ENCODE data around the gene IL12RB1.
"Not testable (repeated sequence)": the region's sequence is repeated elsewhere in the genome, so short reads cannot be mapped to it uniquely, and the experiment has no call there.

Gene IL12RB1

DNA sequence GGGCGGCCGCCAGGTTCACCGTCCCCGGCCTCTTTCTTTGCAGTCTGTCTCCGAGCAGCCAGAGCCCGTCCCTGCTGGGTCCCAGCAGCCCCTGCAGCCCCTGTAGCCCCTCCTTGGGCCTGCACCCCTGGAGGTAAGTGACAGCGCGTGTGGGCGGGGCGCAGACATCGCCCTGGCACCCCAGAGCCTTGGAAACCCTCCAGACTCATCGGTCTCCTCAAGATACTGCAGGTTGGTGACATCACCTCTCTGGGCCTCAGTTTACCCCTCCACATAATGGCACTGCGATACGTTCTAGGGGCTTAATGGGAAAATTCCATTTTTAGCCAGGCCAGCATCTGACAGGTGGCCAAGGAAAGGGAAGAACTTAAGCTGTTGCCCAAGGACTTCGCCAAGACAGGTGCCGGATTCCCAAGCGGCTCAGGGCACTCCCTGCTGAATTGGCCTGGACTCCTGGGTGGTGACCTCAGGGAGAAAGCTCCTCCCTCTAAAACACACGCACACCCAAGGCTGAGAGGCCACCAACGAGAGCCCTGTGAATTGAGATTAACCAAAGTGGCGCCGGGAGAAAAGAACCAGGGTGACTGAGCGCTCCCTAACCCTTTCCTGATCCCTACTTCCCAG lies 24.0 kb upstream of the IL12RB1 start:
- no peak for DNase-seq

DNA sequence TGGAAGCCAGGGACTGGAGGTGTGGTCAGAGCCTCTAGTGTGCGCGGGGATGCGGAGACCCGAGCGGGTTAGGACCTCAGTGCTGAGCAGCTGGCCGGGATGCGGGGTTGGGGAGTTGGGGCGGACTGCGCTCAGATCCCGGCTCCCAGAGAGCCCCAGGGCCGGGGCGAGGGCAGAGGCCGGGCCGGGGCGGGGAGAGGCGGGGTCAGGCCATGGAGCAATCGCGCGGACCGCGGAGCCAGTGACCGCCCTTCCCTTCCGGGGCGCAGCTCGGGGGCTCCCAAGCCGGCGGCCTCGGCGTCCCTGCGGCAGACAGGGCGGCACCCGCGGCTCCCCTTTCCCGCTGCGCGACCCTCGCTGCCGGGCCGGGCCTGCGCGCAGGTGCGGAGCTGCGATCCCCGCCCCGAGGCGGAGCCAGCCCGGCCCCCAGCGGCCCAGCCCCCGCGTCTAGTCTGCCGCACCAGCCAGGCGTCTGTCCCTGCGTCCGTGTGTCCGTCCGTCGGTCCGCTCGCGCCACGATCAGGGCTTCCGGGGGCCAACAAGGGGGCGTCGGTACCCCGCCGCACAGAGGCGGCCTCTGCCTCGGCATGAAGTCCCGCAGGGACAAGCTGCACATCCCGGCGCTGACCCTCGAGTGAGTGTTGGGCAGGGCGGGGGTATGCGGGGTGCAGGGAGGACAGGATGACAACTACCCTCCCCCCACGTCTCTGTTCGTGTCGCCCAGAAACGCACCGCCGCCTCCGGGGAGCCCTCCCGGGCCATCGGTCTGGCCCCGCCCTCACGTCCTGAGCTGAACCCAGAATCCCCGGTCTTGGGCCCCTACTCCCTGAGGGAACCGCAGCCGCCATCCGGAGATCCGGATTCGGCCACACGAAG lies 23.2 kb upstream of the IL12RB1 start:
- DNase-seq: peak; percentile 55

DNA sequence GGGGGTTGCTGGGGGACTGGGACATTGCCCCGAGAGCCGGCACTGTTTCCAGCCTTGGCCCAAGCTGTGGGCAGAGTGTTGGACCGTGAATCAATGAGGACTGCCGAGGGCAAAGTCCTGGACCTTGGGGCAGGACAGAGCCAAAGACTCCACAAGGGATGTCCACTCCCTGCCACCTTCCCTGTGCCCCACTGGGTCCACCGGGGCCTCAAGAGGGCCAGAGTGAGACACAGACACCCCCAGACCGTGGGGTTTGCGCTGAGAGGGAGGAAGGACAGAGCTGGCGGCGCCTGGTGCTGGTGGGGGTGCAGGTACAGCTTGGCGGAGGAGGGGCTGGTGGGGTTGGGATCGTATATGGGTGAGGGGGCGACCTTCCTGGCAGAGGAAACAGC lies 22.6 kb upstream of the IL12RB1 start:
- DNase-seq: no peak

DNA sequence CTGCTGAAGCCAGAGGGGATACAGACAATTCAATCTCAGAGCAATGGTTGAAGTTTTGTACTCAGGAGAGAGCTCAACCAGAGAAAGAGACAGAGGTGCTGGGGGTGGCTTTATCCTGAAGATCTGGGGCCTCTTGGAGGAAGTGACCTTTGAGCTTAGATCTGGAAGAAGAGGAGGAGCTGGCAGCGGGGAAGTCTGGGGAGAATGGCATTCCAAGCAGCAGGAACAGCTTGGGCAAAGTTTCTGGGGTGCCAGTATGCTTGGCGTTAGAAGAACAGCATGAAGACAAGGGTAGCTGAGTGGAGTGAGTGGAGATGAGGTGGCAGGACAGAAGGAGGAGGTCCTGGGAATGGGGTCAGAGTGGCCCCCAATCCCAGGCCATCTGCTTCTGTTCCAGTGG lies 22.2 kb upstream of the IL12RB1 start:
- no peak for DNase-seq

DNA sequence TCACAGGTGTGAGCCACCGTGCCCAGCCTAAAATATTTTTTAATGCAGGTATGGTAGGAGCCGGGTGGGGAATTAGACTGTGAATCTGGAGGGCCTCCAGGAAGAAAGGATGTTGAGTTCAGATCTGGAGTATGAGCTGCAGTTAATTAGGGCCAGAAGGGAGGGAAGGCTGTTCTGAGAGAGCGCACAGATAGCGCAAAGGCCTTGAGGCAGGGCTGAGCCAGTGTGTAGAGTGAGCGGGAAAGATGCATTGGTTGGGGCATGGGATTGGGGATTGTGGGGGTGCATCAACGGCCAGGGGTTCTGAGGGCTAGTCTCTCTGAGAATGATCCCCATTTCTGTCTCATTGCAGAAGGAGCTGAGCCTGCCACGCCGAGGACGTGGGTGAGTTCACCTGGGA lies 20.5 kb upstream of the IL12RB1 start:
- no peak for DNase-seq

DNA sequence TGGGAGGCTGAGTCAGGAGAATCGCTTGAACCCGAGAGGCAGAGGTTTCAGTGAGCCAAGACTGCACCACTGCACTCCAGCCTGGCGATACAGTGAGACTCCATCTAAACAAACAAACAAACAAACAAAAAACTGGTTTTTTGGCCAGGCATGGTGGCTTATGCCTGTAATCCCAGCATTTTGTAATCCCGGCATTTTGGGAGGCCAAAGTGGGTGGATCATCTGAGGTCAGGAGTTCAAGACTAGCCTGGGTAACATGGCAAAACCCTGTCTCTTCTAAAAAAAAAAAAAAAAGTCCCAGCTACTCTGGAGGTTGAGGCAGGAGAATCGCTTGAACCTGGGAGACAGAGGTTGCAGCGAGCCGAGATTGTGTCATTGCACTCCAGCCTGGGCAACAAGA lies 18.5 kb upstream of the IL12RB1 start:
- not testable (repeated sequence) for DNase-seq

DNA sequence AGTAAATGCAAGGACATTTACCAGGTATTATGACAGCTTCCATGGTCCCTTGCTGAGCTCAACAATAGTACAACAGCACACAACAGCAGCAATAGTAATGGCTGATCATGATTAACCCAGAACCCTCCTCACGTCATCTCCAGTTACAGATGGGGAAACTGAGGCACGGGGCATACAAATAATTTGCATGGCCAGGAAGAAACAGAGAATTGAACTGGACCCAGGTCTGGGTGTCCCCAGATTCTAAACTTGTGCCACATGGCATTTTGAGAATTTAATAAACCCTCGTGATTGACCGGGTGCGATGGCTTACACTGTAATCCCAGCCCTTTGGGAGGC lies 18.0 kb upstream of the IL12RB1 start:
- no peak for DNase-seq

DNA sequence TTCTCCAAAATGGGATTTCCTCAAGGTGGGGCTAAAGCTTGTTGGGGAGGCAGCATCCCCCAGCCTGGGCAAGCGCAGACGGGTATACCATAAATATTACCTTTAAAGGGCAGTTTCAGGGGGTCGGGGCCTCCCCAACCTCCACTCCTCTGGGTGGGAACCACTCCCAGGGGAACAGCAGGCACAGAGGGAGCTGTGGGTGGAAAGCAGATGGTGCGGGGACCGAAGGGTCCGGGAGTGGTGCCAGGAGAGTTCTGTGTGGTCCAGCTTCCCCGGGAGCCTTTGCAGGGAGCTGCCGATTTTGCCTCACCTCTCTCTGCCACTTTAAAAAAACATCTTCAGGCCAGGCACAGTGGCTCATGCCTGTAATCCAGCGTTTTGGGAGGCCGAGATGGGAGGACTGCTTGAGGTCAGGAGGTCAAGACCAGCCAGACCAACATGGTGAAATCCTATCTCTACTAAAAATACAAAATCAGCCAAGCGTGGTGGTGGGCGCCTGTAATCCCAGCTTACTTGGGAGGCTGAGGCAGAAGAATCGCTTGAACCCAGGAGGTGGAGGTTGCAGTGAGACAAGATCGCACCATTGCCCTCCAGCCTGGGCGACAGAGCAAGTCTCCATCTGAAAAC lies 16.3 kb upstream of the IL12RB1 start:
- DNase-seq: no peak

DNA sequence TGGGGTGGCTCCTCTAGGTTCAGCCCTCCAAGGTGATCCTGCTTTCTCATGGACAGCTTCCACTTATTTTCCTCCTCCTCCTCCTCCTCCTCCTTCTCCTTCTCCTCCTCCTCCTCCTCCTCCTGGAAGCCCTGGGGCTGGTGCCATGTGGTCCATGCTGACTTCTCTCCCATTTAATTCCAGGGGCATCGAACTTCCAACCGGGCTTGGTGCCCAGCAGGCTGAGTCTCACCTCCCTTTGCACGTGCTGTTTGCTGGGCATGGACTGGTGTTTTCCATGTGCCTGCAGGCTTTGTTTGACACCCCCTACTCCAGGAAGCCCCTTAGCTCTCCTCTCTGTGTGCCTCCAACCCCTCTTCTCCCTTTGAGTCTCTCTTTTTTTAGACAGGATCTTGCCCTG lies 14.5 kb upstream of the IL12RB1 start:
- no peak for DNase-seq

DNA sequence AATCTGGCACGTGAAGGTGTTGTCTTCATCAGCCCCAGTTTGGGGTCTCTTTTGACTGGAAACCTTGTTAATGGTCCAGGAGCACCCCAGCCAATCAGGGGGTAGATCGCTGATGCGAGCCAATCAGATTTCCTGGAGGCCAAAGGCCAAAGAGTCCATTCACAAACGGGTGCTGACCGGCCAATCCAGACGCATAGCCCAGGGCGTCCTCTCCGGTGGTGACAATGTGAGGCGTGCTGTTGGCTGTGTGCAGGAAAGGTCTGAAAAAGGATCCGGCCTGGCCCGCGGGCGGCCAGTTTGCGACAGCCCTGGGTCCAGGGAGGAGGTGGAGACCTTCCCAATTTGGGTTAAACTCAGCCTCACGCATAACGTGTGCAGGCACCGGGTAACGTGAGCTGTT lies 14.0 kb upstream of the IL12RB1 start:
- no peak for DNase-seq

DNA sequence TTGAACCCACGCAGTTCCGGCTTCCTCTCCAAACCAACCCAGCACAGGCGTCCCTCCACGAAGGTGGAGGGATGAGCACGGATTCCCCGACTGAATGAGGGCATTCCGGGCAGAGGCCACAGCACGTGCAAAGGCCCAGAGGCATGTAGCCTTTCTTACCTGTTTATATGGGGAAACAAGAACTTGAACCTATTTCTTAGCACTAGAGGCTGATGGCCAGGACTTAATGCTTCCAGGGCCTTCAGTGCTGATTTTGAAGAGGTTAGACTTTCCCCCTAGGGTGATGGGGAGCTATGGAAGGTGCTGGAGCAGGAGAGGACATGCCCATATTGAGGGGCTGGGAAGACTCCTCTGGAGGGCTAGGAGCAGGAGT lies 12.9 kb upstream of the IL12RB1 start:
- DNase-seq: no peak

DNA sequence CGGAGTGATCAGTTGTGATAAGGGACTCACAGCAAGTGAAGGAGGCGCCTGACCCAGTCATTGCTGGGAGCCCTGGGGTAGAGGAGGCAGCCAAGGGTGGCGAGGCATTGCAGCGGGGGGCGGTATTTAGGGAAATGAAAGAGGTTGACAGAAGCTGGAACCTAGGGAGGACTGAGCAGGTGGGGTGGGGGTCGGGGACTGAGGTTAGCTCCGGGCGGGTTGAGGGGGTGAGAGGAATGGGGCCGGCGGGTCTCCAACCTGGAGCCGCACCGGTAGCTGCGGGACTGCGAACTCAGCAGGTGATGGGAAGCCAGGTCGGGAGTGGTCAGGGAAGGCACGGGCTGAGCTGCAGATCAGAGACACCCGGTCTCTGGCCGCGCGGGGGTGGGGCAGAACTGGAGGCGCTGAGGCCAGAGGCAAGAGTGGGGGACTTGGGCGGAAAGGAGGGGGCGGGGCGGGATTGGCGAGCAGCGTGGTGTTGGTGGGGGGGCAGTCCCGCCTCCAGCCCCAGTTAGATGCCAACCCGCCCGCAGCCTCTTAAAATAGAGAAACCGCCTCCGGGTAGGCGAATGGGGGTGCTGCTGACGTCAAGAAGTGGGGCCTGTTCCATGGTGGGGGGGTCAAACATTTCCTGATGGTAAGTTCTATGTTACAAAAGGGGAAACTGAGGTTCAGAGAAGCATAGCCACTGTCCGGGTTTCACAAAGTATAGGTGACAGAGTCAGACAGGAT lies 12.3 kb upstream of the IL12RB1 start:
- DNase-seq: peak; percentile 67

DNA sequence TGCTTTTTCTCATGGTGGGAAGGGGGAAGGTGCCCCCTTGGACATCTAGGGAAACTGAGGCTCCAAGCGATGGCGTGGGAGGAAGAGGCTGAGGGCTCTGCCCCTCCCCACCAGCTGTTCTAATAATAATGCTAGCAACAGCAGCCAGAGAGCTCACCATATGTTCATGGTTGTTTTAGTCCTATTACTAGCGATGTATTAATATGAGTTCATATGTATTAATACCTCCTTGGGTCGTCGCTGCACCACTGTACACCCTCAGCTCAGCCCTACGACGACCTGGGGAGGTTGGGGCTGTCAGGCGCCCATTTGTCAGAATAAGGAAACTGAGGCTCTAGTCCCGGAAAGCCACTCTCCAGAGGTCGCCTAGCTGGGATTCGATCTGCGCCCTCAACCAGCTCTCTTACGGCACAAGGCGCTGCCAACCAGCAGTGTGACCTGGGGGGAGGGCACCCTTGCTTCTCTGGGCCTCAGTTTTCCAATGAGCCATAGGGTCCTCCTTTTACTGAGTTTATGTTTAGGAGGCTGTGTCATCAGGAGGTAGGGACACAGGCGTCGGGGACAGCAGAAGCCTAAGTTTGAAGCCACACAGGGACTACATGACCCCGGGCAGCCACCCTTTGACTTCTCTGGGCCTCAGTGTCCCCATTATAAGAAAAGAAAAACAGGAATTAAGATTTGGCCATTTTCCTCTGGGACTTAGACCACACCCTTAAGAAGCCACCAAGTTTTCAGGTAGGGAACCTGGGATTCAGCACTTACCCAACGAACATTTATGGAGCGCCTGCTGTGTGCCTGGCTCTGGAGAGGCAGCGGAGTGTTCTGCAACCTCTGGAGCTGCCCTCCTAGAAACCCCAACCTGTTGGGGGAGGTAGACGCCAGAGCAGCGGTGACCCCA lies 11.5 kb upstream of the IL12RB1 start:
- DNase-seq: no peak

DNA sequence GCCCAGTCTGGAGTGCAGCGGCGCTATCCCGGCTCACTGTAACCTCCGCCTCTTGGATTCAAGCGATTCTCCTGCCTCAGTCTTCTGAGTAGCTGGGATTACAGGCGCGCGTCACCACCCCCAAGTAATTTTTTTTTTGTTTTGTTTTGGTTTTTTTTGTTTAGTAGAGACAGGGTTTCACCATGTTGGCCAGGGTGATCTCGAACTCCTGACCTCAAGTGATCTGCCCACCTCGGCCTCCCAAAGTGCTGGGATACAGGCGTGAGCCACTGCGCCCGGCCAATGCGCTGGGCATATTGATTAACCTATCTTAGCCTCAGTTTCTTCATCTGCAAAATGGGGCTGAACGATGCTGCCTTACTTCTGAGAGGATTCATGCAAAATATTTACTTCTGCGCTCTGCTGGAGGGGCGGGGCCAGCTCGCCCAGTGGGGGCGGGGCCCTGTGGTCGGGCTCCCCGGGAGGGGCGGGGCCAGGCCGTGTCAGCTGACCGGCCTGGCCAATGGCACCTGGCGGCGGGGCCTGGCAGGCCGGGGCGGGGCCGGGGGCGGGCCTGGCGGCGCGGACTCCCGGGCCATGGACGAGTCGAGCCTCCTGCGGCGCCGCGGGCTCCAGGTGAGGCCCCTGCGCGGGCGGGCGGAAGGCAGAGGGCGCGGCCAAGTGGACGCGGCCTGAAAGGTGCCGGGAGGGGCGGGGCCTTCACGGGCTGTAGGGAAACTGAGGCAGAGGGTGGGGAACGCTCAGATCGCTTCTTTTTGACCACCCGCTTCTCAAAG lies 10.7 kb upstream of the IL12RB1 start, which contains the start of gene MAST3:
Gene MAST3 (plus strand): TSS at position 562 of the 776 bp plus-strand sequence. CDS start 15 bp downstream, at position 577.
- DNase-seq: peak; percentile 95

DNA sequence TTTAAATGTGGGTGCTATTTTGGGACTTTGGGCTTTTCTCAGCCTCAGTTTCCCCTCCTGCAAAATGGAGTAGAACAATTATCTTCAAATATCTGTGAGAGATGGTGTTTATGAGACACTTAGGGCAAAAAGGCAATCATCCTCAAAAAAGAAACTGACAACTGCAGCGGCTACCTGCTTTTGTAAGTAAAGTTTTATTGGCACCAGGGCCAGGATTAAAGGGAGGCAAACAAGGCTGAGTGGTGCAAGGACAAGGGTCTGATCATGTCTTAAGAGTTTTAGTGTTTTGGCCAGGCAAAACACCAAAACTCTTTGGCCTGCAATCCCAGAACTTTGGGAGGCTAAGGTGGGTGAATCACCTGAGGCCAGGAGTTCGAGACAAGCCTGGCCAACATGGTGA lies 9.5 kb upstream of the IL12RB1 start:
- no peak for DNase-seq

DNA sequence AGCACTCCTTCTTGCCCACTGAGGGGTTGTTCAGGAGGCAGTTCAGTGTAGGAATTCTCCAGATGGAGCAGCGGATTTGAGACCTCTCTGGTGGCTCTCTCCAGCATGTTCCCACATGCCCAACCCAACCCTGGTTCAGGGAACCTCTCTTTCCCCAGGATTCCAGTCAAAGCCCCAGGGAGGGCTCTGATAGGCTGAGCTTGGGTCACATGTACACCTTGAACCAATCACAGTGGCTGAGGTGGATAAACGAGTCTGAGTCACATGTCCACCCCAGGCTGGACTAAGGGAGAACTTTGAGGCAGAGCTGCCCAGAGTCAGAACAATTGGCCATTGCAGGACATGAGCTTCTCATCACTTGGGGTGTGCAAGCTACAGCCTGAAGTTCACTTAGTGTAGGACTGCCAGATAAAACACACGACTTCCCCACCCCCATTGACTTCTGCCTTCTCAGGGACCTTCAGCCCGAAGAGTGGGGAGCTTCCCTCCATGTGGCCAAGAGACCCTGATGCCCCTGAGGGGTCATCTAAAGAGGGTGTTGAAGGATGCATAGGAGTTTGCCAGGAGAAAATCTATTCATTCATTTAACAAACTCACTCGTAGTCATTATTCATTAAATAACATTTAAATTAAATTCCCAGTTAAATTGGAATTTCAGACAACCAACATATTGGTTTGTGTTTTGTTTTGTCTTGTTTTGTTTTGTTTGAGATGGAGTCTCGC lies 6.9 kb upstream of the IL12RB1 start:
- DNase-seq: peak; percentile 41

DNA sequence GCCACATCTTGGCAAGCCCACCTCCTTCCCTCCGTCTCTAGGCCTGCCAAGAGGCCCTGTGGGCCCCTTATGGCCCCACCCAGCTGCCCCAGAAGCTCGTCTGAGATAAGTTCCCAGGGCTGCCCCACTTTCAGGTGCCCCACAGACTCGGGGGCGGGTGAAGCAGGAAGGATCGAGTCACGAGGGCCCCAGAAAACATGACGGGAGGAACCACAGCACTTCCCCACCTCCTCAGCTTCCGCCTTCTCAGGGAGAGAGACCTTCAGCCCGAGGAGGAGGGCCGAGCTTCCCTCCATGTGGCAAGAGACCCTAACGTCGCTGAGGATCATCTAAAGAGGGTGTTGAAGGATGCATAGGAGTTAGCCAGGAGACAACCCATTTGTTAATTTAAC lies 4.5 kb upstream of the IL12RB1 start:
- peak; percentile 94 for DNase-seq

DNA sequence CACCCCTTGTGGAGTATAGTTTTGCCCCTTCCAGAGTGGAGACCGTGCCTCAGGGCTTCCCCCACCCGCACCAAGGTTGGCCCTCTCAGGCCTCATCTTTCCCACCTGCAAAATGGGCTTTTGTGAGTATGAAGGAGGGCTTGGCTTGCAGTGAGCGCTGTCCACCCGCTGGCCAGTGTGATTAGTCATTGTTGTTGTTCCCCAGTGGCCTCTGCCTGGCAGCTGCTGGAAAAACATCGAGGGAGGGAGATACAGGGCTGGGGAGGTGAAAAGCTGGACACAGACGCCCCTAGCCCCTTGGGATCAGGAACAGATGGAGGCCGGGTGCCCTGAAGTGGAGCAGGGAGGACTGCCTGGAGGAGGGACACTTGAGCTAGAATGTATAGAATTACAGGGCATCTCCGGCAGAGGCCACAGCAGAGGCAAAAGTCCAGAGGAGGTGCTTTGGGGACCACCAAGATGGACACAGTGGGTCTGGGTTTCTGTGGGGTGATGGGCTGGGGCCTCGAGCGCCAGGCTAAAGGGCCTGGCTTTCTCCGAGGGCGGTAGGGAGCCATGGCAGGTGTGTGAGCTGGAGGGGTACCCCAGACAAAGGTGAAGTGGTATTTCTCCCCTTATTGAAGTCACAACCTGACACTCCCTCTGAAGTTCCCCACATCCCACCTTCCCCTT lies 3.9 kb upstream of the IL12RB1 start:
- peak; percentile 30 for DNase-seq

DNA sequence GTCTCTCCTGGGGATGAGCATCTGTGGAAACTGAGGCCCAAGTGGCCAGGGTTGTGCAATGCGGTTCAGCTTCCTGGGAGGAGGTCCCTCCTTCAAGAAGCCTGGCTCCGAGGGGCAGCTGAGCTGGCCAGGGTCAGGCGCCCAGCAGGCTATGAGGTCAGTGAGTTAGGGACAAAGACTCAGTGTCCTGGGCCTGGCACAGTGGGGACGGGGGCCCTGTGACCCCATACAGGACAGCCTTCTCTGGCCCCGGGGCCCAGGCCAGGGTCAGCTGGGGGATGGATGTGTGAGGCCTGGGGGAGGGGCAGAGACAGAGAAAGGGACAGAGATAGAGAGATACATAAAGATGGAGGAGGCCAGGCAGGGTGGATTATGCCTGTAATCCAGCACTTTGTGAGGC lies 3.0 kb upstream of the IL12RB1 start:
- DNase-seq: no peak

DNA sequence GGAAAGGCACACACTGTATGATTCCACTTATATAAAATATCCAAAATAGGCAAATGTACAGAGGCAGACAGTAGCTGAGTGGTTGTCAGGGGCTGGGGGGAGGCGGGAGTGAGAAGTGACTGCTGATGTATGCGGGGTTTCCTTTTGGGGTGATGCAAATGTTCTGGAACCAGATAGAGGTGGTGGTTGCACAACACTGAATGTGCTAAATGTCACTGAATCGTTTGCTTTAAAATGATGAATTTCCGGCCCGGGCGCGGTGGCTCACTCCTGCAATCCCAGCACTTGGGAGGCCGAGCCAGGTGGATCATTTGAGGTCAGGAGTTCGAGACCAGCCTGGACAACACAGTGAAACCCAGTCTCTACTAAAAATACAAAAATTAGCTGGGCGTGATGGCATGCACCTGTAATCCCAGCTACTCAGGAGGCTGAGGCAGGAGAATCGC lies 2.4 kb upstream of the IL12RB1 start:
- peak; percentile 86 for DNase-seq
